Activated CD4-positive, alpha-beta T cell treated with anti-CD3 and anti-CD28 coated beads, Interleukin-2, amount 10 ng/mL, durations not matched to agents 24 days and 14 days (primary cell): ENCODE measurements around the gene YAF2. TPM values are rescaled to one million over a fixed set of nuclear protein-coding genes. Genes with fewer than 3 reads are reported as not detected.

Experiments
- total RNA-seq: library from RNA; stranded (reverse); gene quantifications from 2 replicates; pipeline ENCODE4 v1.2.3, GENCODE V29; 2022

The YAF2 gene
- total RNA-seq, 1 donor from 2014 or later, result 40.7 TPM

Other genes starting within 250 kb of the YAF2 start
- 10.5 TPM in 2 replicates for gene GXYLT1, start 93.4 kb downstream of the YAF2 start, total RNA-seq
- 55.8 and 62.0 TPM in 2 replicates for gene ZCRB1, start 87.8 kb upstream of the YAF2 start, total RNA-seq
- gene PPHLN1, start 87.9 kb upstream of the YAF2 start, total RNA-seq, result 92.3 and 97.5 TPM in 2 replicates